Mononuclear cell (primary cell): ENCODE results near the gene KHNYN. TPM values are rescaled to one million over a fixed set of nuclear protein-coding genes. Genes with fewer than 3 reads are reported as not detected.
A peak's percentile ranks its signal among the peaks of the same experiment; 100 is the strongest.
"Not testable (repeated sequence)": the region's sequence is repeated elsewhere in the genome, so short reads cannot be mapped to it uniquely, and the experiment has no call there.

ENCODE experiments used
- H3K27me3 ChIP-seq: 2 replicates; pipeline ENCODE4 v1.6.0; 2011; ENCODE audit warnings: low read length, control low read depth; ENCODE audit not compliant: insufficient read depth
- H3K4me1 ChIP-seq: 2 replicates; pipeline ENCODE4 v1.5.1; 2011; ENCODE audit warnings: mild to moderate bottlenecking, low read length, control low read depth; ENCODE audit not compliant: insufficient read depth
- H3K4me3 ChIP-seq: 2 replicates; pipeline ENCODE4 v1.5.1; 2011; ENCODE audit warnings: mild to moderate bottlenecking, low read length, moderate library complexity
- H3K9me3 ChIP-seq: 2 replicates; pipeline ENCODE4 v1.5.1; 2011; ENCODE audit warnings: low read depth, mild to moderate bottlenecking, control low read depth, low read length
- total RNA-seq: library from RNA; depleted of rRNA; stranded (reverse); fragments of >200 nt; gene quantifications from one replicate; pipeline ENCODE4 v1.2.3, GENCODE V29; 2012

The KHNYN gene
- total RNA-seq, result 148 TPM

DNA sequence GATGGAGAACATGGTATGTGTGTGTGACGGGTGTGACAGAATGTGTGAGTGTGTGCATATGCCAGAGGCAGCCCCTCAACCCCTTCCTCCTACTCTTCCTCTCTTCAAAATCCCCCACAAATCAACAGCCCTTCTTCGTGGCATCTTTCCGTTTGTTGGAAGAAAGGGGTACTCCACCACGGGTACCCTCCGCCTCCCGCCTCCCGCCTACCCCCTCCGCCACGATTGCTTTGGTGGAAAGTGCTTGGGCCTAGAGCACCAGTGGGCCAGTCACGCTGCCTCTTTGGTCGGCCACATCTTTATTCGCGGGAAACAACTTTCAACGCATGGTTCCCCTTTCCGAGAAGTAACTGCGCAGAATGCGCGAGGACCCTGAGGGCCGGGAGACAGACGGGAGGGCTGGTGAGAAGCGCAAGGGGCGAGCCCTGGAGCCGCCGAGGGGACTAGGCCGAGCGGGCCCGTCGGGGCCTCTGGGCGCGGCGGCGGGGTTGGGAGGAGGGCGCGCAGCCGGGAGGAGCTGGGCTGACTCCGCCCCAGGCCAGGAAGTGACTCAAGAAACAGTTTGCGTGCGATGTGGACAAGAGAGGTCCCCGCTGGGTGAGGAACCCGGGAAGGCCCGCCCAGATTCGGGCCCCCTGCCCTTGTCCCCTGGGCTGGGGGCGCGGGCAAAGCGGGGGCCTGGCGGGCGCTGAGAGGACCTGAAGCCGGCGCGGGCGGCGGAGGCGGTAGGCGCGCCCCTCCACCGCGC lies at the start of gene KHNYN, which contains the start of gene CBLN3:
Gene KHNYN, plus strand, starts transcription at position 560 of the 748 bp plus-strand sequence. CDS start 777 bp downstream, outside the sequence.
Gene CBLN3, minus strand, starts transcription at position 274 of the 748 bp plus-strand sequence. CDS start 614 bp downstream, outside the sequence.
- Histone ChIP-seq H3K9me3 (no peaks in the 10 kb centered on the region), H3K27me3 (no peaks in the 10 kb centered on the region), H3K4me1 (peaks cover 44% of the 10 kb centered on the region), H3K4me3 (peak within 1 kb of the TSS; percentile 84)

DNA sequence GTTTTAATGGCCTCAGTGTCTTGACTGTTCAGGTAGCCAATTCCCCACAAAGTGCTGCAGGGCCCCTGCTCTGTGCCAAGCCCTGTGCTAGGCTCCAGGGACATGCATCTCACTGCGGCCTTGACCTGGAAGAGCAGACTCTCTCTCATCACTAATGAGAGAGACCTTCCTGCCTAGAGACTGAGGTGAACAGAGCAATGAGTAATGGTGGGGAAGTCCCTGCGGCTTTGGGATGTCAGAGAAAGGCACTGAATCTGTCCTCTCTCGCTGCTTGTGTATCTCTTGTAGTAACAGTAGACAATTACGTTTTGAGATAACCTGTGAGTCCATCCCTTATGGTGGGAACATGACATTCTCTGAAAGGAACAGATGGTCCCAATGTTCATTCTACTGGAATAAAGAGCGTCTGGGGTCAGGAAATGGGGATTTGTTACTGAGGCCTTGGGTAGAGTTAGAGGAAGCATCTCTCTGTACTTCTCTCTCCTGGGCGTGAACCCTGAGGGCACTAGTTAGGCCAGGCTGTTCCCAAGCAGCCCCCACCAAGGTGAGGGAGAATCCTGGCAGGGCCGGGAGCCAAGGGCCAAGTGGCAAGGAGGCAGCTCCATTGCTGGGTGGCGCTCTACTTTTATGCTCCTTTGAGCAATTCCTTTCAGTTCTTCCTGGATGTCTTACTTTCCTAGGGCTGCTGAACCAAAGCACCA lies 48.2 kb upstream of the KHNYN start:
- Histone ChIP-seq H3K4me3 (no peak overlapping the region), H3K9me3 (no peaks in the 10 kb centered on the region), H3K4me1 (no peaks in the 10 kb centered on the region), H3K27me3 (peaks cover 2% of the 10 kb centered on the region)

DNA sequence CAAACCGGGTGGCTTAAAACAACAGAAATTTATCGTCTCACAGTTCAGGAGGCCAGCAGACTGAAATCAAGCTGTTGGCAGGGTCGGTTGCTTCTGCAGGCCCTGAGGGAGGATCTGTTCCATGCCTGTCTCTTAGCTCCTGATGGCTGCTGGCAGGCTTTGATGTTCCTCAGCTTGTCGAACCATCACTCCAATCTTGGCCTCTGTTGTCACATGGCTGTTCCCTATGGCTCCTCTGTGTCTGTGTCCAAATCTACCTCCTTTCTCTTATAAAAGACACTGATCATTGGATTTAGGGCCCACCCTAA lies 47.7 kb upstream of the KHNYN start:
- Histone ChIP-seq H3K27me3 (peaks cover 2% of the 10 kb centered on the region), H3K4me1 (no peaks in the 10 kb centered on the region), H3K4me3 (no peak overlapping the region)

DNA sequence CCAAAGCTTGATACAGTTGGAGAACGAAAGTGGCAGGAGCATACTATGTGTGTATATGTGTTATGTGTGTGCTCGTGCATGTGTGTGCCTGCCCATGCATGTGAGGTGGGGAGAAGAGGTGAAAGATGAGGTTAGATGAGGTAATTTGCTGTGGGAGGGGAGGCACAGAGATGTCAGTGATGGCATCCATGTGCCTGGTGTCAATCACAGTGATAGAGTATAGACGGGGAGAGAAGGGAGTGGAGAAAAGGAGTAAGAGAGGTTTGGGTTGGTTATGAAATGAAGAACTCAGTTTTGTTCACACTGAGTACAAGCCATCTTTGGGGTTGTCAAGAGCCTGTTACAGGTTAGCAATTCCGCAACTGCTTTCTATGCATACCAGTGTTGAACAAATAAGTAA lies 45.6 kb upstream of the KHNYN start:
- no peak overlapping the region for H3K4me3 ChIP-seq
- H3K9me3 ChIP-seq, result no peaks in the 10 kb centered on the region
- H3K27me3 ChIP-seq, result peaks cover 2% of the 10 kb centered on the region
- no peaks in the 10 kb centered on the region for H3K4me1 ChIP-seq

More for the DNA sequence above, 47.7 kb upstream of the KHNYN start:
- no peaks in the 10 kb centered on the region for H3K9me3 ChIP-seq

DNA sequence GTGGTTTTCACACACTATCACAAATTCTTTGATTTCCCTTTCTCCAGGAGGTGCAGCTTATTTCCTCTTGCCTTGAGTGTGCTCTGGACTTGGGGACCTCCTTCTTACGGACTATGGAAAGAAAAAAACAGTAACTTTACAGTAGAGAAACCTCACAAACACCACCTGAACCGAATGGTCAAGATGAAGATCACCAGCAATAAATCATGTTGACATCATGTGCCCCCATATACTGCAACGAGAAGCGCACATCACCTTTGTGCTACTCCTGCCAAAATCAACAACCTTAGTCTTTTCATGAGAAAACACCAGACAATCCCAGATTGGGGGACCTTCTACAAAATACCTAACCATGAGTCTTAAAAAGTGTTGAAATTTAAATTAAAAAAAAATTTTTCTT lies 44.2 kb upstream of the KHNYN start:
- H3K4me1 ChIP-seq, result no peaks in the 10 kb centered on the region
- H3K27me3 ChIP-seq, result peaks cover 2% of the 10 kb centered on the region
- H3K9me3 ChIP-seq, result no peaks in the 10 kb centered on the region
- H3K4me3 ChIP-seq, result no peak overlapping the region

DNA sequence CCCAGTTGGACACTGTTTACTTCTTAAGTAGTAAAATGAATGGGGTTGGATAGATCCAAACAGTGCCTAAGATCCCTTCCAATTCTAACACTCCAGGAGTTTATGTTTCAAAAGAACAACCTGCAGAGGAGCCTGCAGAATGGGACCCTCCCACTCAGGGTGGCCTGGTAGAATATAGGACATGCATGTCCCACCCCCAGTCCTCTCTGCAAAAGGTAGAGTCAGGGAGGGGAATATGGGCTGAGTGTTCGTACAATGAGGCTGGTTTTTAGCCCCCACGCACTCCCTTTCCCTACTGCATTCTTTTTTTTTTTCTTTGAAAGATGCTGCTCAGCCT lies 42.8 kb upstream of the KHNYN start:
- no peak overlapping the region for H3K4me3 ChIP-seq
- no peaks in the 10 kb centered on the region for H3K9me3 ChIP-seq
- H3K4me1 ChIP-seq, result peaks cover 5% of the 10 kb centered on the region
- H3K27me3 ChIP-seq, result peaks cover 2% of the 10 kb centered on the region

DNA sequence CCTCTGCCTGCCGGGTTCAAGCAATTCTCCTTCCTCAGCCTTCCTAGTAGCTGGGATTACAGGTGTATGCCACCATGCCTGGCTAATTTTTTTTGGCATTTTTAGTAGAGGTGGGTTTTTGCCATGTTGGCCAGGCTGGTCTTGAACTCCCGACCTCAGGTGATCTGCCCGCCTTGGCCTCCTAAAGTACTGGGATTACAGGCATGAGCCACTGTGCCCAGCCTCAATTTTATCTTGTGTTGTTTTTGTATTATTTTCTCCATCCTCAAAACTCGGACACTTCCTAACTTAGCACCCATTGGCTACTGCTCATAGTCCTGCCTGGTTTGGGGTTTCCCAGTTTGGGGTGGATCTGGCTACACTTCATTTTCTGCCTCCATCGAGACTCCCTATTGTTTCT lies 42.2 kb upstream of the KHNYN start:
- not testable (repeated sequence) for H3K9me3 ChIP-seq, H3K4me1 ChIP-seq, H3K27me3 ChIP-seq, H3K4me3 ChIP-seq

DNA sequence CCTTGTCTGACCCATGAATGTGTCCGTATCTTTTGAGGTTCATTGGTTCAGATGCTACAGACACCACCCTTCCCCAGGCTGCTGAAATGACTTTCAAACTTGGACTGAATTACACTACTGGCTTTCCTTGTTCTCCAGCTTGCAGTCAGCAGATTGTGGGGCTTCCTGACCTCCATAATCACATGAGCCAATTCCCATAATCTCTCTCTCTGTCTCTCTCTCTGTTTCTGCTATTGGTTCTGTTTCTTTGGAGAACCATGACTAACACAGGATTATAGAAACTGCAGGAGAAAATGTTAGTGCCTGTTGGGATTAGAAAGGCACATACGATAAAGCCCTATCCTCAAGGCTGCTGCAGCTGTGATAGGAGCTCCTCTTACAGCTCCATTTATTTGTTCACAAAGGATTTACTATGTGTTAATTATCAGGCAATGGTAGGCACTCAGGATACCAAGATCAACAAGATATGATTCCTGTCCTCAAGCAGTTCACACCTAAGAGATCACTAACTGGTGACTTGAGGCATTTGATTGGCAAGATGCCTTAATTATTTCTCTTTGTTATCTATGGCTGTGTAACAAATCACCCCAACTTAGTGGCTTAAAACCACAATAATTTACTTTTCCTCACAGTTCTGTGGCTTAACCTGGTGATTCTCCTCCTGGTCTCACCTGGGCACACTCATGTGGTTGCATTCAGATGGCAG lies 41.1 kb upstream of the KHNYN start:
- H3K9me3 ChIP-seq, result no peaks in the 10 kb centered on the region
- H3K4me1 ChIP-seq, result peaks cover 5% of the 10 kb centered on the region
- peaks cover 2% of the 10 kb centered on the region for H3K27me3 ChIP-seq
- no peak overlapping the region for H3K4me3 ChIP-seq

DNA sequence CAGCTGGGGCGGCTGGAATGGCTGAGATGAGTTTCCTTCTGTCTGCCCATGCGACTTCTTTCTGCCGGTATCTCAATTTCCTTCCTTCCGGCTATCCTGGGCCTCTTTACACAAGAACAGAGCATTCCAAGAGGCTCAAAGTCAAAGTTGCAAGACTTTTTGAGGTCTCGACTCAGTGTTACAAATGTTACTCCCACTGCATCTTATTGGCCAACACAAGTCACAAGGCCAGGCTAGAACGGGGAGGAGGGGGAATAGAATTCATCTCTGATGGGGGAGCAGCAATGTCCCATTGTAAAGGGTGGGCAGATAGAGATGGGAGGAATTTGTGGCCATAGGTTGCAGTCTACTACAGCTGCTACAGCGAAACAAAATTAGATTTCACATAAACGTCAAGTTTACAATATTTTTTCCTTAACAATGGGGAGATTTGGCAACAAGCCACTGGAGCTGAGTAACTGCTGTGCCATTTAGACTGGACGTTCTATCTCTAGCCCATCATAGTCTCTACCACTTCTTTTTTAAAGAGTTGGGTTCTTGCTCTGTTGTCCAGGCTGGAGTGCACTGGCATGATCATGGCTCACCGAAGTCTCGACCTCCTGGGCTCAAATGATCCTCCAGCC lies 40.4 kb upstream of the KHNYN start:
- peaks cover 5% of the 10 kb centered on the region for H3K4me1 ChIP-seq
- H3K27me3 ChIP-seq, result peaks cover 2% of the 10 kb centered on the region
- H3K4me3 ChIP-seq, result no peak overlapping the region
- H3K9me3 ChIP-seq, result no peaks in the 10 kb centered on the region

DNA sequence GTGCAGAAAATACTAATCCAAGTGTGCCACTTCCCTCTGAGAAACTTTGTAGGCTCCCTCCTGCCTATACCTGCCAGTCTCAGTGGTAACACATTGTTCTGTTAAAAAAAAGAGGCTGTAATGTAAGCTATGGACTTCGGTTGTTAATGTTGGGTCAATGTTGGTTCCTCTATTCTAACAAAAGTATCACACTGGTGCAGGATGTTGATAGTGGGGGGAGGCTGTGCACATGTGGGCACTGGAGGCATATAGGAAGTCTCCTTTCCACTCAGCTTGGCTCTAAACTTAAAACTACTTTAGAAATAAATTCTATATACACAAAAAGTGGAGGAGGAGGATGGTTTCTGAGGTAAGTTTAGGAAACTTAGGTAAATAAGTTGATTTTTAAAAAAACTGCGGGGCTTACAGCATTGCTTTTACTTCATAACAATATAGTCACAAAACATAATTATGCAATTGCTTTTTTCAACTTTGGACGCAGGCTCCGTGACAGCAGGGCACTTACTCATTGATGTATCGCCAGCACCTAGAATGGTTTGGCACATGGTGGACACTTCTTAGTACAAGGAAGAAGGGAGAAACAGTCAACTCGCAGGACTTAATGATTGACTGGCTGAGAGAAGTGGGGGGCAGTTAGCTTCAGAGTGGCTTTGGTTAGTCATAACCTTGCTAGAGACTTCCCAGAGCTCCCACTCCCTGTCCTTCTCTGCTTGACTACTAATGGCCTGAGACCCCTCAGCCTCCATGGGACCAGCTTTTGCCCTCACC lies 38.9 kb upstream of the KHNYN start:
- H3K27me3 ChIP-seq, result no peaks in the 10 kb centered on the region
- no peaks in the 10 kb centered on the region for H3K9me3 ChIP-seq
- no peak overlapping the region for H3K4me3 ChIP-seq
- peaks cover 10% of the 10 kb centered on the region for H3K4me1 ChIP-seq

DNA sequence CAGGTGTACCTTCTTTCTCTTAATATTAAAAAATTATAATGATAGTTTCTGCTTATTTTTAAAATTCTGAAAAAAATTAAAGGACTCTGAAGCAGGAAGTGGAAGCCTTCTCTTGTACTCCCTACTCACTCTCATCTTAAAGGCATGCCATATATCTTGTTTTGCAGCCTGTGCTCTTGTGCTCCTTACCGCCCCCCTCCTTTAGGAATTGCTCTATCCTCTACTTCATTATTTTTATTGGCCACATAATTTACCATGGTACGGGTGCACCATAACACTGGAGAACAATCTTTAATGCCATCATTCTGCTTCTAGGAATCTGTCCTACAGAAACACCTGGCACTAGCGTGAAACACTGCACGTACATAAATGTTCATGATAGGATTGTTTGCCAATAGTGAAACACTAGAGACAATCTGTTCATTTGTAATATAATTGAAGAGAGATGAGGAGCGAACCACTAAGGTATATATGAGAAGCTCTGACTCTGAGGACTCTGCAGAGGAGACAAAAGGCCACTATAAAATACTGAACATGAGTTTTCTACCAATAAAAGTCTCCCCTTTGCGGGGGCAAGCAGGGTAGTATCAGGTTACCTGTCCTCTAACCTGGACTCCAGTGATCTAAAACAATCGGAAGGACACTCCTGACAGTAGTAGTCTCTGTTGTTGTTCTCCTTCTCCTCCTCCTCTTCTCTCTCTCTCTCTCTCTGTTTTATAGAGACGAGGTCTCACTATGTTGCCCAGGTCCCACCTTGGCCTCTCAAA lies 37.2 kb upstream of the KHNYN start:
- Histone ChIP-seq H3K9me3 (no peaks in the 10 kb centered on the region), H3K27me3 (no peaks in the 10 kb centered on the region), H3K4me3 (no peak overlapping the region), H3K4me1 (peaks cover 13% of the 10 kb centered on the region)

DNA sequence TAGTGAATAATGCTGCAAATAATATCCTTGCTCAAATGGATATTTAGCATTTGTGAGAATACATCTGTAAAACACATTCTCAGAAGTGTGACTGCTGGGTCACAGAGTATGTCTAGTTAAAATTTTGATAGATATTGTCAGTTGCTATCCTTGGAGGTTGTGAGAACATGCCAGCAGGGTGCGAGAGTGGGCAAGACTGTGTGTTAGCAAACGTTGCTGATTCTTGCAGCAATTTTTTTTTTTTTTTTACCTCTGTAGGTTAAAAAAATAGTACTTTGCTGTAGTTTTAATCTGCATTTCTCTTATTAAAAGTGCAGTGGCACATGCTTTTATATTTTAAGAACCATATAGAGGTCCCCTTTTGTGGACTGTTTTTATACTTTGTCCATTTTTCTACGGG lies 35.5 kb upstream of the KHNYN start:
- Histone ChIP-seq H3K4me1 (peaks cover 15% of the 10 kb centered on the region), H3K4me3 (no peak overlapping the region), H3K9me3 (no peaks in the 10 kb centered on the region), H3K27me3 (no peaks in the 10 kb centered on the region)

DNA sequence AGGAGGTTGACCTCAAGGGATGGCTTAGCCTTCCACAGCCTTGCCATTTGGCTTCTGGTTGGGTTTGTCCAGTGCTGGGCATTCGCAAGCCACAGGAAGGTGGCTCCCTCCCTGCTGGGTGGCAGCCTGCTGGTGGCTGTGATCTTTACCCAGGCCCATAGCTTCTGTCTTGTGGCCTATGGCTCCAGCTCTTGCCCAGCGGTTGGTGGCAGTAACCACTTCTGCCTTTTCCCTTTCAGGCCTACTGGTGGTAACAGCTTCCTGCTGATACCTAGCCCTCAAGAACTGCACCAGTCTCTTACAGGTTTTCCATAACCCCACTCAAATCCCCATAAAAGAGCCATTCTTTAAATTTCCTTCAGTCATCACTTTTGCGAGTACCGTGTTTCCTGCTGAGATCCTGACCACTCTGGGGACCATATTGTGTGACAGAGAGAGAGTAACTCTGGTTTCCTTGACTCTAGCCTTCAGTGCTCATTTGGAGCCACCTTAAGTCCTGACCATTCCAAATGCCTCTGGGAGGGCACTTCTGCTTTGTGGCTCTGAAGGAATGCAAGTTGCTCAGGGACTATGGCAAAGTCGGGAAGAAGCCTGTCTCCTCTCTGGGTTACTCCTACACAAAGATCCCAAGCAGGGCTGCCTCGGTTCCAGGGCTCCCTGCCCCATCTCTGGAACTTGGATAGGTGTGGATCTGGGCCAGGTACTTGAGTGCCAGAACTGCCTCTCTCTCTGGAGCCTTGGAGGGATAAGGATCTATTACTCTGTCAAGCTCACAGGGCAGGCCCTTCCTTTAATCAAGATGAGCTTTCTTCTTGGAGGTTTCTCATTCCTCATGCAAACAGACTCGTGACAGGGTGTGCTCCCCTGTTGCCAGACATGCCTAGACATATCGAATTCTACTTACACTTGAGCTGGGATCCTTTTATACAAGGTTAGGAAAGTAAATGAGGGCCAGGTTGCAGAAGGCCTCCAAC lies 33.9 kb upstream of the KHNYN start:
- no peak overlapping the region for H3K4me3 ChIP-seq
- H3K27me3 ChIP-seq, result no peaks in the 10 kb centered on the region

More for the DNA sequence above, 33.9 kb upstream of the KHNYN start:
- Histone ChIP-seq H3K4me1 (peaks cover 22% of the 10 kb centered on the region), H3K9me3 (no peaks in the 10 kb centered on the region)
